D721Med (cell line): ENCODE measurements around the gene TMEM45B.
"Not testable (repeated sequence)": the region's sequence is repeated elsewhere in the genome, so short reads cannot be mapped to it uniquely, and the experiment has no call there.

Source experiments
- DNase-seq: peaks from one replicate; pipeline ENCODE4 v3.0.0; 2011; ENCODE audit warnings: low spot score; ENCODE audit not compliant: insufficient read length
- FAIRE-seq: peaks from 2 replicates; lab custom pipeline; 2011; peaks lifted over from hg19 to GRCh38; lab: Jason Lieb, UNC
- CTCF ChIP-seq: IDR thresholded peaks from 2 replicates; pipeline ENCODE4 v1.5.1; 2012; ENCODE audit warnings: mild to moderate bottlenecking, control low read depth; ENCODE audit not compliant: insufficient read depth; ENCODE audit errors: missing control alignments

The TMEM45B gene

GRCh38 chr11:129861702-129862522 is 46.3 kb downstream of the TMEM45B start:
- TF ChIP-seq CTCF: no peak
- FAIRE-seq (no peak), DNase-seq (no peak)

DNA sequence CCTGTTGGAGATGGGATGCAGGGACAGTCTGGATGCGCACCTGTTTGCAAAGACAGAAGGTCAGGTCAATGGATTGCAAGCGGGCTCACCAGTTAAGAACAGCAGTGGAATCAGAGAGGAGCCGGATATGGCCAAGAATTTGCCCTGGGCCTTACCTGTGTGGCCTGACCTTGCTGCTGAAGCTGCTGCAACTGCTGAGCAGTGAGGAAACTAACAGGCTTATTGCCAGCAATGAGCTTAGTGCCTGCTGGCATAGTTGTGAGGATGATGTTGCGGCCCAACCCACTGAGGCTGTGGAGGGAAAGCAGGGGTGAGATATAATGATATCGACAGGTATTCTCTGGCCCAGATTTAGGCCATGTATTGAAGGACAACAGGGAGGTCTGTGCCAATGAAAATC is 49.2 kb downstream of the TMEM45B start:
- no peak for TF ChIP-seq CTCF
- FAIRE-seq: no peak
- DNase-seq: no peak

DNA sequence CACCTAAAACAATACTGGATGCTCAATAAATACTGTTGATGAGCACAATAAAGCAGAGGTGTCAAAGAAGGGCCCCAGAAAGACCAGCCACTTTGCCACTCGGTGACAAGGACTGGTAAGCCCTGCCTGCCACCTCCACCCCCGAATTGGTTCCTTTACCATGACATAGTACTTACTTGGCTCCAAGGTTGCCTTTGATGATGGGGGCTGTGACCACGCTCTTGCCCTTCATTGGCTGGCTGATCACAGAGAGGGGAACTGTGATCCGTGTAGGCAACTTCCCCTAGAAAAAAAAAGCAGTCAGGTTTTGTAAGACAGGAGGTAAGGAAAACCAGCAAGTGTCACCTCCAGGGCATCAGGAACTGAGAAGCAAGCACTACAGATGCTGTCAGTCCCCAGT is 50.1 kb downstream of the TMEM45B start:
- DNase-seq: no peak
- FAIRE-seq: no peak
- no peak for TF ChIP-seq CTCF

GRCh38 chr11:129866311-129866710 is 50.7 kb downstream of the TMEM45B start:
- TF ChIP-seq CTCF: no peak
- no peak for FAIRE-seq
- DNase-seq: no peak

DNA sequence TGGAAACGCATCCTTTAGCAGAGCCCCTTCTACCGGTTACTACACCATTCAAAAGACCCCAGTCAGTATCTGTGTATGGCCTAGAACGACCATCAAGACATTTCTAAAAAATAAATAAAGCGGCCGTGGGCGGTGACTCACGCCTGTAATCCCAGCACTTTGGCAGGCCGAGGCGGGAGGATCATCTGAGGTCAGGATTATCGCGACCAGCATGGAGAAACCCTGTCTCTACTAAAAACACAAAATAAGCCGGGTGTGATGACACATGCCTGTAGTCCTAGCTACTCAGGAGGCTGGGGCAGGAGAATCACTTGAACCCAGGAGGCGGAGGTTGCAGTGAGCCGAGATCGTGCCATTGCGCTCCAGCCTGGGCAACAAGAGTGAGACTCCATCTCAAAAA is 53.0 kb downstream of the TMEM45B start:
- FAIRE-seq, DNase-seq: not testable (repeated sequence)

DNA sequence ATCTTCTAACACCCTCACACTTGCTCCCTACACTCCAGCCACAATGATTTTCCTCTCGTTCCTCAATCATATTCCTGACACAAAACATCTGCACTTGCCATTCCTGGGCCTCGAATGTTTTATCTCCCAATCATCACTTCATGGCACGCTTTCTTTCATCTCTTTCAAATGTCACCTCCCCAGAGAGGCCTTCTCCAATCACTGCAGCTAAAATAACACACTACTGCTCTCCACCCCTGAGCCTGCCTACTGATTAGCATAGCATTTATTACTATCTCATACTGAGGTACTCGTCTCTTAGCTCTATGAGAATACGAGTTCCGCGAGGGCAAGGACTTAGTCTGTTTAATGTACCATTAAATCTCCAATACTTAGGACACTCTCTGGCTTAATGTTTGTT is 56.3 kb downstream of the TMEM45B start:
- no peak for TF ChIP-seq CTCF
- FAIRE-seq: no peak

GRCh38 chr11:129880311-129880710 is 64.7 kb downstream of the TMEM45B start:
- TF ChIP-seq CTCF: no peak
- no peak for DNase-seq
- FAIRE-seq: no peak

More for the DNA sequence above, 56.3 kb downstream of the TMEM45B start:
- DNase-seq: no peak
